K562 (cell line): Measurements from ENCODE around the gene RFESD. TPM values are rescaled to one million over a fixed set of nuclear protein-coding genes. Genes with fewer than 3 reads are reported as not detected.

ENCODE experiments used
- ARID3A ChIP-seq: IDR thresholded peaks from 2 replicates; pipeline ENCODE4 v1.6.1; 2012; ENCODE audit warnings: low read depth, low read length, improper control_type of control experiment, borderline replicate concordance
- CAMTA2 ChIP-seq: fragments of 250-450 bp; sonication (Bioruptor Pico); conservative IDR thresholded peaks from 2 replicates; pipeline ENCODE4 v1.5.1; 2022
- COPS2 ChIP-seq: fragments of 450-650 bp; conservative IDR thresholded peaks from 2 replicates; pipeline ENCODE4 v1.6.1; 2016; ENCODE audit warnings: mild to moderate bottlenecking, moderate library complexity
- CTCFL ChIP-seq: IDR thresholded peaks from 2 replicates; pipeline ENCODE4 v1.6.1; 2011; ENCODE audit warnings: borderline replicate concordance, low read depth, mild to moderate bottlenecking, moderate library complexity, low read length; ENCODE audit not compliant: insufficient read depth, poor library complexity, severe bottlenecking
- EP400 ChIP-seq: fragments of 450-650 bp; IDR thresholded peaks from 2 replicates; pipeline ENCODE4 v1.6.1; 2017; ENCODE audit warnings: antibody characterized with exemption, mild to moderate bottlenecking, moderate library complexity
- FOXJ2 ChIP-seq: fragments of 200-800 bp; sonication (Bioruptor generic); IDR thresholded peaks from 2 replicates; pipeline ENCODE4 v1.6.1; 2016; ENCODE audit warnings: missing genetic modification characterization, missing compliant biosample characterization
- GTF2A2 ChIP-seq: IDR thresholded peaks from 2 replicates; pipeline ENCODE4 v1.6.1; 2016; ENCODE audit warnings: mild to moderate bottlenecking, missing genetic modification characterization, missing compliant biosample characterization
- HES1 ChIP-seq: fragments of 450-650 bp; IDR thresholded peaks from 2 replicates; pipeline ENCODE4 v1.6.1; 2016; ENCODE audit warnings: low read depth, mild to moderate bottlenecking, moderate library complexity
- HEY1 ChIP-seq: fragments of 250-450 bp; sonication (Bioruptor Pico); IDR thresholded peaks from 2 replicates; pipeline ENCODE4 v1.5.0; 2020; ENCODE audit warnings: mild to moderate bottlenecking, moderate library complexity, borderline replicate concordance
- HMBOX1 ChIP-seq: sonication (generic); IDR thresholded peaks from 2 replicates; pipeline ENCODE4 v1.6.1; 2016
- JUND ChIP-seq, 2 experiments: IDR thresholded peaks; 2 replicates in 1 of 2; 3 replicates in 1 of 2; pipeline ENCODE4 v1.6.1; 2011; ENCODE audit warnings: borderline replicate concordance in 2 of 2, low read depth in 2 of 2, low read length in 2 of 2, improper control_type of control experiment in 1 of 2, missing biosample characterization in 1 of 2, missing genetic modification characterization in 1 of 2, missing genetic modification reagents in 1 of 2
- MECOM ChIP-seq: fragments of 250-450 bp; sonication (Bioruptor Pico); IDR thresholded peaks from 2 replicates; pipeline ENCODE4 v1.8.0; 2022; ENCODE audit warnings: inconsistent platforms
- PCBP2 ChIP-seq: fragments of 200-400 bp; formaldehyde crosslinking; IDR thresholded peaks from 2 replicates; pipeline ENCODE4 v1.6.1; 2018; ENCODE audit warnings: low read length, low read depth, mild to moderate bottlenecking, moderate library complexity; ENCODE audit not compliant: poor library complexity, severe bottlenecking
- PRMT5 ChIP-seq: sonication (generic); formaldehyde crosslinking; IDR thresholded peaks from 2 replicates; pipeline ENCODE4 v1.5.0; 2020; ENCODE audit warnings: missing genetic modification reagents
- SAFB2 ChIP-seq: fragments of 200-400 bp; formaldehyde crosslinking; IDR thresholded peaks from 2 replicates; pipeline ENCODE4 v1.6.1; 2018; ENCODE audit warnings: borderline replicate concordance, low read length, low read depth, moderate library complexity; ENCODE audit not compliant: severe bottlenecking
- SMARCB1 ChIP-seq: IDR thresholded peaks from 2 replicates; pipeline ENCODE4 v1.6.1; 2011; ENCODE audit warnings: improper control_type of control experiment, low read depth; ENCODE audit not compliant: insufficient read length
- TEAD2 ChIP-seq: fragments of 450-650 bp; IDR thresholded peaks from 2 replicates; pipeline ENCODE4 v1.6.1; 2016; ENCODE audit warnings: missing genetic modification characterization, control low read depth, missing compliant biosample characterization
- TRIM24 ChIP-seq, 2 experiments: fragments of 450-650 bp; IDR thresholded peaks; 2 replicates each; pipeline ENCODE4 v1.6.1; 2016
- ZNF12 ChIP-seq: sonication (generic); formaldehyde crosslinking; IDR thresholded peaks from 2 replicates; pipeline ENCODE4 v1.4.0; 2020; ENCODE audit warnings: mild to moderate bottlenecking, missing genetic modification reagents
- ZNF589 ChIP-seq: fragments of 200-800 bp; sonication (Bioruptor generic); IDR thresholded peaks from 2 replicates; pipeline ENCODE4 v1.6.1; 2016; ENCODE audit warnings: low read depth, missing genetic modification characterization, missing compliant biosample characterization
- polyA plus RNA-seq, 8 experiments: library from polyadenylated mRNA; depleted of rRNA in 4 of 8; stranded (reverse) in 5 of 8; unstranded in 3 of 8; fragments of >200 nt; fragmentation: Nextera tagmentation in 2 of 8; fragmentation: Illumina TruSeq in 1 of 8; extraction: Ambion mirVana in 2 of 8; extraction: Trizol in 1 of 8; gene quantifications; 2 replicates each; pipeline versions ENCODE4 v1.2.1 to v1.2.3, GENCODE V29; 2011 to 2014; ENCODE audit warnings: inconsistent platforms in 1 of 8, missing spikeins in 1 of 8
- total RNA-seq, 7 experiments: library from RNA; depleted of rRNA in 6 of 7; stranded (reverse); fragments of >200 nt in 6 of 7; fragmentation: Illumina TruSeq in 2 of 7; extraction: Trizol in 2 of 7; gene quantifications; 2 replicates each; pipeline versions ENCODE4 v1.2.1 to v1.2.3, GENCODE V29; 2011 to 2021; ENCODE audit warnings: low replicate concordance in 1 of 7

The RFESD gene
- total and polyA plus RNA-seq, 9 of the 15 experiments (the other 6 are each of a cell fraction or from before 2014, with no cell fraction given) = 62.3 to 600 (median 140) TPM

DNA sequence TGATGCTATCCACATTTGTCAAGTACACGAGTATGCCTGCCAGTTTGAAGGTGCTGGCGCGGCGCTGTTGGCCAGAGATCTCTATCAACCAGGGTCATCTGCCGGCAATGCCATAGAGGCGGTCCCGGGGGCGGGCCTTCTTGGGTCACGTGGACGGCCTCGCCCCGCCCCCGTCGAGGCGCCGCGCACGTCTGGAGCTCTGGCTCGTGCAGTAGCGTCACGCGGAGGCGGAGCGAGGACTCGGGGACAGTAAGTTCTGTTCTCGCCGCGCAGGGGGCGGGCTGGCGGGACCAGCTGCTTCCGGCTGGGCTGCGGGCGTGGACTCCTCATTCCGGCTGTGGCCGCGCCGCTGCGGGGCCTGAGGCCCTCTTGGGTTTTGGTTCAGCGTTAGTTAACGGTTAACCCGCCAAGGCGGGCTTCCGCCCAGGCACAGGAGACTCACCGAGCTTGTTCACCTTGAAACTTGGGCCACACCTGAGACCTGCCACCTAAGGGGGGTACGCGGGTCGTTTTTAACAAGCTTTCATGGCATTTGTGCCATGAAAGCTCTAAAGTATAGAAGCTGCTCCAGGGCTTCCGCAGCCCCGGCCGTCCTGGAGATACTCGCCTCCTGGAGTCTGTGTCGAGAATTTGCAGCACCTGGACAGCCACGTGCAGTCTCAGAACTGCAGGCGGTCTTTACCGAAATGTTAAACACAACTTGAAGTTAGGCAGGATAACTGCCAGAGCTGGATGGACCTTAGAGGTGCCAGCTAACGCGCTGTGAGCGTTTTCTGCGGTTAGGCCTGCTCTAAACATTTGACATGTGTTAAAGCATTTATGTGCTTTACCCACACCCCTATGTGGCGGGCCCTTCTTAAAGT, at the start of gene RFESD (continued):
- TF ChIP-seq PCBP2 = no peak
- no peak for TF ChIP-seq COPS2
- TF ChIP-seq ARID3A = no peak; the same call in 1 of the 2 replicates
- no peak; the same call in 1 of the 2 replicates for TF ChIP-seq FOXJ2
- TF ChIP-seq ZNF12 (CRISPR knock-in tag) = 0 out of 2 replicates have a peak, but pooled peaks have one; percentile 47
- TF ChIP-seq GTF2A2 = no peak
- no peak; the same call in 1 of the 2 replicates for TF ChIP-seq ZNF589 (CRISPR knock-in tag)
- peak; percentile 88 for TF ChIP-seq HMBOX1
- TF ChIP-seq CAMTA2 (CRISPR knock-in tag) = no peak
- TF ChIP-seq TEAD2 (tag) = no peak
- no peak for TF ChIP-seq HEY1
- peak; percentile 87 for TF ChIP-seq SMARCB1
- TF ChIP-seq SAFB2 = no peak
- peak; percentile 85 for TF ChIP-seq HES1
- no peak for TF ChIP-seq TRIM24 (IDR thresholded peaks at IDR 0.05)
- no peak for TF ChIP-seq PRMT5 (CRISPR knock-in tag)
- TF ChIP-seq JUND (IDR thresholded peaks at IDR 0.05; ENCODE audit: borderline replicate concordance, low read depth, low read length) = peak; percentile 77
- peak; percentile 35; the same call in 1 of the 3 replicates for TF ChIP-seq JUND (tag; IDR thresholded peaks at IDR 0.05; ENCODE audit: borderline replicate concordance, low read depth, low read length)
- TF ChIP-seq EP400 = peak; percentile 91
- TF ChIP-seq MECOM (CRISPR knock-in tag) = no peak
- peak; percentile 54 for TF ChIP-seq CTCFL
